Type B pancreatic cell (in vitro differentiated cells): ENCODE results near the gene PSG7. TPM values are rescaled to one million over a fixed set of nuclear protein-coding genes. Genes with fewer than 3 reads are reported as not detected.
"Not testable (repeated sequence)": the region's sequence is repeated elsewhere in the genome, so short reads cannot be mapped to it uniquely, and the experiment has no call there.

Experiments
- DNase-seq: peaks from one replicate; pipeline ENCODE4 v3.0.0; 2021; ENCODE audit warnings: mixed read lengths; ENCODE audit not compliant: unreplicated experiment; ENCODE audit errors: extremely low spot score
- H3K27ac Mint-ChIP-seq: 2 replicates; pipeline ENCODE4 v1.8.0; 2021; ENCODE audit warnings: mild to moderate bottlenecking, mixed read lengths
- H3K27me3 Mint-ChIP-seq: 2 replicates; pipeline ENCODE4 v1.8.0; 2021; ENCODE audit warnings: mixed read lengths
- H3K36me3 Mint-ChIP-seq: 2 replicates; pipeline ENCODE4 v1.8.0; 2021; ENCODE audit warnings: mixed read lengths
- H3K4me1 Mint-ChIP-seq: one replicate; pipeline ENCODE4 v1.8.0; 2021; ENCODE audit warnings: mixed read lengths; ENCODE audit not compliant: unreplicated experiment
- H3K4me3 Mint-ChIP-seq: 2 replicates; pipeline ENCODE4 v1.8.0; 2021; ENCODE audit warnings: mild to moderate bottlenecking, mixed read lengths
- H3K9me3 Mint-ChIP-seq: 2 replicates; pipeline ENCODE4 v1.8.0; 2021; ENCODE audit warnings: mixed read lengths
- total RNA-seq: library from RNA; stranded (reverse); gene quantifications from 2 replicates; pipeline ENCODE4 v1.2.1, GENCODE V29; 2021; ENCODE audit warnings: low replicate concordance
- TF ChIP-seq, protein P1 (sequence below): fragments of 200-600 bp; sonication (generic); conservative IDR thresholded peaks from 2 replicates; pipeline ENCODE4 v1.5.0; 2021; ENCODE audit warnings: antibody characterized with exemption, mild to moderate bottlenecking

Gene PSG7
- total RNA-seq, 1 donor from 2014 or later = not detected

DNA sequence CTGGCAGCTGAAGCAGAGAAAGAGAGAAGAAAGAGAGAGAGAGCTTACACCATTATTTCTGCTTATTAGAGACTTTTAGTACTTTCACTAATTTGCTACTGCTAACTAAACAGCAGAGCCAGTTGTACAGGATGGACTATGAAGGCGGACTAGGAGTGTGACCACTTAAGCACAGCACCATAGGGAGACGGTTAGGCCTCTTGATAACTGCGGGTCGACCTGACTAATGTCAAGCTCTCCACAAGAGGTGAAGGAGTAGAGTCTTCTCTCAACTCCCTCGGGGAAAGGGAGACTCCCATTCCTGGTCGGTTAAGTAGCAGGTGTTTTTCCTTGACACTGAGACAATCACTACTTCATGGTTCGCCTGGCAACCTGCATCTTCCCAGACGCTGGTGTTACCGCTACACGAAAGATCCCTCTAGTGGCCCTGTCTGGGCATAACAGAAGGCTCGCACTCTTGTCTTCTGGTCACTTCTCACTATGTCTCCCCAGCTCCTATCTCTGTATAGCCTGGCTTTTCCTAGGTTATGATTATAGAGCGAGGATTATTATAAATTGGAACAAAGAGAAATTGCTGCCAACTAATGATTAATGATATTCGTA, 5.3 kb upstream of the PSG7 start:
- Mint-ChIP-seq H3K4me1 (no peaks in the 10 kb centered on the region), H3K36me3 (no peaks in the 10 kb centered on the region), H3K9me3 (peaks cover 5% of the 10 kb centered on the region), H3K27me3 (no peaks in the 10 kb centered on the region), H3K4me3 (no peak overlapping the region), H3K27ac (no peak overlapping the region)
- DNase-seq = no peak
- TF ChIP-seq, protein P1, sequence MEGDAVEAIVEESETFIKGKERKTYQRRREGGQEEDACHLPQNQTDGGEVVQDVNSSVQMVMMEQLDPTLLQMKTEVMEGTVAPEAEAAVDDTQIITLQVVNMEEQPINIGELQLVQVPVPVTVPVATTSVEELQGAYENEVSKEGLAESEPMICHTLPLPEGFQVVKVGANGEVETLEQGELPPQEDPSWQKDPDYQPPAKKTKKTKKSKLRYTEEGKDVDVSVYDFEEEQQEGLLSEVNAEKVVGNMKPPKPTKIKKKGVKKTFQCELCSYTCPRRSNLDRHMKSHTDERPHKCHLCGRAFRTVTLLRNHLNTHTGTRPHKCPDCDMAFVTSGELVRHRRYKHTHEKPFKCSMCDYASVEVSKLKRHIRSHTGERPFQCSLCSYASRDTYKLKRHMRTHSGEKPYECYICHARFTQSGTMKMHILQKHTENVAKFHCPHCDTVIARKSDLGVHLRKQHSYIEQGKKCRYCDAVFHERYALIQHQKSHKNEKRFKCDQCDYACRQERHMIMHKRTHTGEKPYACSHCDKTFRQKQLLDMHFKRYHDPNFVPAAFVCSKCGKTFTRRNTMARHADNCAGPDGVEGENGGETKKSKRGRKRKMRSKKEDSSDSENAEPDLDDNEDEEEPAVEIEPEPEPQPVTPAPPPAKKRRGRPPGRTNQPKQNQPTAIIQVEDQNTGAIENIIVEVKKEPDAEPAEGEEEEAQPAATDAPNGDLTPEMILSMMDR = peak; percentile 17

DNA sequence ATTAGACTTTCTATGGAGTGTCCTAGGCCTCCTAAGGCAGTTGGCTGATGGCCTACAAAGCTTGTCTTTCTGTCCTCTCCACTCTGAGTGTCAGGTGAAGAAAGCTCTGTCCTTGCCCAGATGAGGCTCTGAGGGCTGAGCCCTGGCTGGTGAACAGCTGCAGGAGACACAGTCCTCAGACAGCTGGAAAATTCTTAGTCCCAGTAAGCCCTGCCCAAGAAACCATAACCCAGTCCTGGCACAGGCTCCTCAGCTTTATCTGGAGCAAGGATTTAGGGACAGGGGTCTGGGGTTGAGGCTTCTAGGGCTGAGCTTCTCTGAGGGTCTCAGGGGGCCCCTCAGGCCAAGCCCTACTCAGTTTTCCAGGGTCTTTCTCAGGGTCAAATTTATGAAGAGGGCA, 2.3 kb downstream of the PSG7 start:
- not testable (repeated sequence) for H3K27me3 Mint-ChIP-seq, H3K27ac Mint-ChIP-seq, H3K4me3 Mint-ChIP-seq, DNase-seq, H3K4me1 Mint-ChIP-seq, H3K9me3 Mint-ChIP-seq, H3K36me3 Mint-ChIP-seq

DNA sequence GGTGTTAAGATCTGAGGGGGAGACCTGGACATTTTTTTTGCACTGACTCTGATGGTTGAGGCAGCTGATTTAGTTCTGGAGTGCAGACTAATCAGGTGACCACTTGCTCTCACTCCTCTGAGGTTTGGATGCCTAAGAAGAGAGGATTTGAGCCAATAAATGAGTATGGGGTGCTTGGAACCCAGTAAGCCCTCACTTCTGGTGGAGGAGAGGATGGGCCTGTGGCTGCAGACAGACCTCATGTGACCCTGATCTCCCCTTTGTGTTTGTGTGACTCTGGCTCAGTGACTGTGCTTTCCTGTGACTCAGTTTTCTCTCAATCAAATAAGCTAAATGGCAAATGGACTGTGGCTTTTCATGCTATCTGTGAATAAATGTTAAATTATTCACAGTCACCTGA, 2.8 kb downstream of the PSG7 start:
- H3K9me3 Mint-ChIP-seq, H3K4me1 Mint-ChIP-seq, H3K27me3 Mint-ChIP-seq, DNase-seq, H3K36me3 Mint-ChIP-seq, H3K4me3 Mint-ChIP-seq, H3K27ac Mint-ChIP-seq: not testable (repeated sequence)

DNA sequence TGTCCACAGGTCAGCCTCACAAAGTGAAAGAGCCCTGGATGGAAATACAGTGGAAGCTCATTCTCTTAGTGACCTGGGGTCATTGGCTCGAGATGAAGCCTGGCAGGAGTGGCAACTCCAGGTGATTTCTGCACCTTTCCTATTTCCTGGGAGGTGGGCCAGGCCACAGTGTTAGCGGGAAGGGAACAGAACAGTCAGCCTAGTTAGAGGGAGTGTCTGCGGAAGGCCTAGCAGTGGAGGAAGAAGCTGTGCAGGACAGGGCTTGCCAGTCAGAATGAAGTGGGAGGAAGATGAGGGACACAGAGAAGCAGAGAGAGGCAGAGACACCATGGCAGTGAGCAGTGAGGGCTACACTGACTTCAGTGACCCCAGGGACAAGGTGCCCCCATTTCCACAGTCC, 3.6 kb downstream of the PSG7 start:
- H3K27ac Mint-ChIP-seq, H3K9me3 Mint-ChIP-seq, H3K36me3 Mint-ChIP-seq: not testable (repeated sequence)

DNA sequence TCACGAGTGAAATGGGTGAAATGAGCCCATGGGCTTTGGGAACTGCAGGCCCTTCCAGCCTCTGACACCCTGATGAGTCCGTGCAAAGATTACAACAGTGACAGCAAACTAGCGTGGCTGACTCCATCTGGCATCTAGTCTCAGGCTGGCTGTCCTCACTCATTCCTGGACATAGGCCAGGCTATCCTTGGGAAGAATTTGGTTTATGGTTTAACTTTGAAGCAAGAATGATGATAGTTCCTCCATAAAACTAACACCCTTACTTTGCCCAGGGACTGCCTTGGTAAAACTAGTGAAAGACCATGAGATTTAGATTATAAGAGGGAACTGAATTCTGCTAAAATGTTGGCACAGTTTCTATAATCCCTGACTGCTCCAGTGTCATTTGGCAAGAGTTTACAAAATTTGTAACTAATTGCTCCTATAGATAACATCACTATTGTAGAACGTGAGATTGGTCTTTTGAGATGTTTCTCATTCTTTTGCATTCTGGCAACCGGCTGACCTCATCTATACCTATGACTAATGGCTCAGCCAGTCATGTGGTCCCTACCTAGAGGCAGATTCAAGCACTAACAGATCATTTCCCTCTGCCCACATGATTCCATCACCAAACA, 4.4 kb downstream of the PSG7 start:
- not testable (repeated sequence) for DNase-seq, H3K9me3 Mint-ChIP-seq, H3K27ac Mint-ChIP-seq, H3K36me3 Mint-ChIP-seq, H3K27me3 Mint-ChIP-seq, H3K4me1 Mint-ChIP-seq, H3K4me3 Mint-ChIP-seq

More for the DNA sequence above, 3.6 kb downstream of the PSG7 start:
- H3K27me3 Mint-ChIP-seq, DNase-seq, H3K4me3 Mint-ChIP-seq, H3K4me1 Mint-ChIP-seq: not testable (repeated sequence)

DNA sequence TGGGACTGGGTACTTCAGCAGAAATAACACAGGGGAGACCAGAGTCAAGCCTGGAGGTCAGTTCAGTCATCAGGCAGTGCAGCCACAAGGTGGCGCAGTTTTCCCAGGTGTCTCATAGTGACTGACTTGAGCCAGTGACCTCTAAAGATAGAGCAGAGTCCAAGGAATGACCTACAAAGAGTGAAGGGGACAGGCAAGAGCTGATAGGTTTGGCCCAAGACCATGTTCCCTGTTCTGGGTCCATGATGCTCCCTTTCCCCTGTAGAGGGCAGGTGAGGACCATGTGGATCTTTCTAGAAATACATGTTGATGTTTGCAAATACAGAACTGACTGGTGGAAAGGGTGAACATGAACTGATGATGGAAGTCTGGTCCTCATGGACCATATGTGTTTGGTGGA, 6.8 kb downstream of the PSG7 start:
- not testable (repeated sequence) for H3K27ac Mint-ChIP-seq, H3K4me3 Mint-ChIP-seq, H3K4me1 Mint-ChIP-seq, H3K27me3 Mint-ChIP-seq, H3K36me3 Mint-ChIP-seq, H3K9me3 Mint-ChIP-seq
- DNase-seq = peak; percentile 29

DNA sequence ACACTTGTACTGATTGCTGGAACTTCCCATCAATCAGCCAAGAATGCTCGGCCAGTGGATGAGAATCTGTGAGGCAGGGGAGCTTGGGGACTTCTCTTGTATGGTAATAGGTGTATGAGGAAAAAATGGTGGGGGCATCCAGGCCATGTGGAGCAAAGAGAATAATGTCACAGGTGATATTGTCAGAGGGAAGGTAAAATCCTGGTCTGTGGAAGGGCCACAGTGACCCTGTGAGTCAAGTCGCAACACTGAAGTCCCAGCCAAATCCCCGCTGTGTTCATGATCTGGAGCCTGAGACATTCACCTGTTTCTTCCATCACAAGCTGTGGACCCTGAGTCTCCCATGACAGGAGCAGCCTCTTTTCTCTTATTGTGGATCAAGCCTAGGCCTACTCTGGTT, 8.1 kb downstream of the PSG7 start:
- Mint-ChIP-seq H3K4me1 (no peaks in the 10 kb centered on the region), H3K9me3 (no peaks in the 10 kb centered on the region), H3K36me3 (no peaks in the 10 kb centered on the region), H3K27me3 (no peaks in the 10 kb centered on the region), H3K4me3 (no peak overlapping the region), H3K27ac (no peak overlapping the region)
- TF ChIP-seq, protein P1 = no peak
- DNase-seq = peak; percentile 25

DNA sequence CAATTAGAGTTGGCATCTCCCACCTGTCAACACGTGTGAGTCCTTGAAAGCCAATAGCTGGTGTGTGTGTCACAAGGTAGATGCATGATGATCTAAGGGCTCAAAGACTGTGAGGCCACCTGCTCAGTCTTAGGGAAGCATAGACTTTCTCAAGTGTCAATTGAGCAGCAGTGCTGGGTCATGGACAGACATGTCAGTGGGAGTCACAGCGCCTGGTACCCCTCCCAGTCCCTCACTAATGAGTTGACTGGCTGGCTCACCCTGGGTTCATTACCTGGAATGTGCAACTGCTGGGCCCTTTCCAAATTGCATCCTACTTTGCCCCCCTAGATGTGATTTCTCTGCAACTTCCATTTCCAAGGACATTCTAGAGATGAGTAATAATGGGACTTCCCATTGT, 10.2 kb downstream of the PSG7 start:
- no peaks in the 10 kb centered on the region for H3K9me3 Mint-ChIP-seq
- H3K27me3 Mint-ChIP-seq = no peaks in the 10 kb centered on the region
- no peak overlapping the region for H3K27ac Mint-ChIP-seq
- TF ChIP-seq, protein P1 = no peak
- H3K36me3 Mint-ChIP-seq = no peaks in the 10 kb centered on the region
- H3K4me1 Mint-ChIP-seq = no peaks in the 10 kb centered on the region
- DNase-seq = peak; percentile 37
- H3K4me3 Mint-ChIP-seq = no peak overlapping the region
